GM21381 (cell line): ENCODE data around the gene NAT10.

Source experiments
- ATAC-seq: cut with Tn5 transposase; IDR thresholded peaks from one replicate; pipeline ENCODE4 v1.9.1; 2021; ENCODE audit warnings: mild to moderate bottlenecking, moderate library complexity; ENCODE audit not compliant: unreplicated experiment

NAT10 gene

DNA sequence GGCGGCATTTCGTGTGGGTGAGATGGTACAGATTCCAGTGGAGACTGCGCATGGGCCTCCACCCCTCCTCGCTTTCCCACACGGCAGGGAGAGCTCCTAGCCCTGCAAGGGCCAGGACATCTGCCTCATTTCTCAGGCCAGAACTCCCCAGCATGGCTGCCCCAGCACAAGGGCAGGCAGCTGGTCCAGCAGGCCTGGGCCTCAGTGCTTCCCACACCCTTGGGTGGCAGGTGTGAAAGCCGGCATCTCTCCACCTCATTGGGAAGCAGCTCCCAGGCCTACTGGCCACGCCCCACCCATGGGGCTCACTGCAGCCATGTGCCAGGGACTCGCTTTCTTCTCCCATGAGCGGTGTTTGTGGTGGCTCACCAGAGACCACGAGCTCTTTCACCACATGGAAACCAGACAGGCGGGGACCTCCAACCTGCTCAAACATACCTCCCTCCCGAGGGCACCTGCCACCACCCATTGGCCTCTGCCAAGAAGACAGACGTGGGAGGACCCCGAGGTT is 79.1 kb downstream of the NAT10 start:
- ATAC-seq, result no peak

DNA sequence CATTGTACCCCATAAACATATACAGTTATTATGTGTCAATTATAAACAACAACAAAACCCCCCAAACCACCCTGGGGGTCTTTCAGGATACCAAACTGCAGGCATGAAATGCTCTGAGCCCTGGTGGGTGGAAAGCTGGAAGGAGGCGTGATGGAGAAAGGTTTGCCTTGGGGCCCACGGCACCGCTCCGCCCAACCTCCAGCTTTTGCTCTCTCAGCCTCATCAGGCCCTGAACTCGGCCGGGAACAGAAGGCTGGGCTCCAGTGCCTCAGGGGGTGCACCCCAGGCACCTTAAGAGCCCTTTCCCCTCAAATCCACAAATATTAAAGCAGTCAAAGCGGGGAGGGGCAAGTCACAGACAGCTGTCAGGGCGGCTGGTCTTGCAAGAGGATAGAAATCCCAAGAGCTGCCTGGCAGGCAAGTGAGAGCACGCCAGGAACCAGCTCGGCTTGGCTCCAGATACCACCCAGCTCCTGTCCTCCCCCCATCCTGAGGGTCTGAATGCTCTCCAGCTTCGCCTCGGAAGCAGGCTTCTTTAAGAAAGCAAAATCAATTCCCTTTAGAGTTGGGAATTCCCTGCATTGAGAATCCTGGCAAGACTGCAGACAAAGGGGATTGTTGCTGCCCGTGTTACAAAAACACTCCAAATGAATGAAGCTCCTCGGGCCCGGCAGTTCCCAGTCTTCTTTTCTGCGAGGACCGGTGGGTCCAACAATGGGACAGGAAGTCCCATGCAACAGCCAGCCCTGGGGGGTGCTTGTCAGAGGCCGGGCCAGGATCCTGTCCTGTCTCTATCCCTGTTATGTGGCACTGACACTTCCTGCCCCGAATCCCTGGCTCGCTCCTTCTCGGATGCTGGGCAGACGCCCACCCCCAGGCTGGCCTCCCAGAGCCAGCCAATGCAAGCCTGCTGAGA is 80.8 kb downstream of the NAT10 start:
- ATAC-seq, result no peak

DNA sequence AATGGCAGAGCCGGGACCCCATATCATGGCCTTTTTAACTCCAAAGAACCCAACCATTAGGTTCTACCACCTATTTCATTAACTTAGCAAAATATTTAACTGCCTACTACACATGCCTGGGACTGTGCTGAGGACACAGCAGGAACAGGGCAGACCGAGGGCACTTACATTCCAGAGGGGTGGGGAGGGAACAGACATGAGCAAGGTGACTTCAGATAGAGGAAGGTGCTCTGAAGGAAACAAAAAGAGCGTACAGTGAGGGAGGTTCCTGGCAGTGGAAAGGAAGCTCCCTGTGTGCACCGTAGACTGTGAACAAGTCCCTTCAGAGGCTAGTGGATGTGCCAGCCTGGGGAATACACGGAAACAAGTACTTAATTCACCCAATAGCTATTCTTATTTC is 82.8 kb downstream of the NAT10 start:
- ATAC-seq, result no peak

DNA sequence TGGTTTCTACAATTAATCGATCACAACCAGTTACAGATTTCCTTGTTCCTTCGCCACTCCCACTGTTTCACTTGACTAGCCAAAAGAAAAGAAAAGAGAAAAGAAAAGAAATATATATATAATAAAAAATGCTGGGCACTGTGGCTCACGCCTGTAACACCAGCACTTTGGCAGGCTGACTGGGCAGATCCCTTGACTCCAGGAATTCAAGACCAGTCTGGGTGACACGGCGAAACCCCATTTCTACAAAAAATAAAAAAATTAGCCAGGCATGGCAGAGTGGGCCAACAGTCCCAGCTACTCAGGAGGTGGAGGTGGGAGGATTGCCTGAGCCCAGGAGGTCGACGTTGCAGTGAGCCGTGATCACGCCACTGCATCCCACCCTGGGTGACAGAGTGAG is 83.8 kb downstream of the NAT10 start:
- no peak for ATAC-seq

DNA sequence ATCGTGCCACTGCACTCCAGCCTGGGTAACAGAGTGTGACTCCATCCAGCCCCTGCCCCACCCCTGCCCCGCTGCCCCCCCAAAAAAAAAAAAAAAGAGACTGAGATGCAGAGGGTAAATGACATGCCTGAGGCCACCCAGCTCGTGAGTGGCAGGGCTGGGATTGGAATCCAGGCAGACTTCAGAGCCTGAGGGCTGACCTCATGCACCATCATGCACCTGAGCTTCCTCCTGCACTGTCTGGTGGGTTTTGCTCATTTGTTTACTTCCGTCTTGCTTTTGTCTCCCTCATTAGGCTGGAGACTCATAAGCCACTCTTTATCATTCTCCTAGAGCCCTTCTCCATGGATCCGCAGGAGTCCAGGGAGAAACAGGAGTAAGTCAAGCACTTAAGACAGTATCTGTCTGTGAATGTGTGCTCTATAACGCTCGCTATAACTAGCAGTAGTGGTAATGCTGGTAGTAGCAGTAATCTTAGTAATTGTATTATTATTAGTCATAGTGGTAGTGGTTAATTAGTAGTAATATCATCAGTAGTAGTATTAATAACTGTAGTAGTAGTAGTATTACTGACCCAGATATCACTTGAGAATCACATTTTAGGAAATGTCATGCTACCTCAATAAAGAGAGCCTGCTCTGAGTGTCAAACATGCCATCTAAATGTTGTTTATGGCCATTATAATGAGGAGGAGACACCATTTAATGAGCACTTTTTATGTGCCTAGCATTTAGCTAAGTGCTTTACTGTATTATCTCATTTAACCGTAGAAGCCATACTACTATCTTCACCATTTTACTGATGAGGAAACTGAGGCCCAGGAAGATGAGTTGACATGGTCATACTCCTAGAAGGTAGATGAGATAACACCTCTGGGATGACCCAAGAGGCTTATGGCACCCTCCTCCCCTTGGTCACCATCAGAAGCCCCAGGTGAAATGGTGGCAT is 85.0 kb downstream of the NAT10 start:
- no peak for ATAC-seq

DNA sequence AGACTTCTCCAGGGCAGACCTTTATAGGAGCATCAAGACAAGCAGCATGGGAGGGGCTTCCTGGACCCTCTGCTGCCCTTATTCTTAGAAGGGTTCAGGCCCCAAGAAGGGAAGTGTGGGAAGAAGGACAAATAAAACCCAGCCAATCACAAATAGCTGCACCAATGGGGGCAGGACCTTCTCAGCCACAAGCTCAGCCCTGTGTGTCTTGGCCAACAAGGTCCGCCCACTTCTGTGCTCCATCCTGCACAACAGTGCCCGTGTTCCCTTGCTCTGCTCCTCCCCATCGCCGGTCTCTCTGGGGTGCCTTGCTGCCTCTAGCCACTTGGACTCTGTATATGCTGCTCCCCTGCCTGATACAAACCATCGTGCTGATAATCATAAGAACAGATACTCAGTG is 86.1 kb downstream of the NAT10 start:
- ATAC-seq, result no peak

DNA sequence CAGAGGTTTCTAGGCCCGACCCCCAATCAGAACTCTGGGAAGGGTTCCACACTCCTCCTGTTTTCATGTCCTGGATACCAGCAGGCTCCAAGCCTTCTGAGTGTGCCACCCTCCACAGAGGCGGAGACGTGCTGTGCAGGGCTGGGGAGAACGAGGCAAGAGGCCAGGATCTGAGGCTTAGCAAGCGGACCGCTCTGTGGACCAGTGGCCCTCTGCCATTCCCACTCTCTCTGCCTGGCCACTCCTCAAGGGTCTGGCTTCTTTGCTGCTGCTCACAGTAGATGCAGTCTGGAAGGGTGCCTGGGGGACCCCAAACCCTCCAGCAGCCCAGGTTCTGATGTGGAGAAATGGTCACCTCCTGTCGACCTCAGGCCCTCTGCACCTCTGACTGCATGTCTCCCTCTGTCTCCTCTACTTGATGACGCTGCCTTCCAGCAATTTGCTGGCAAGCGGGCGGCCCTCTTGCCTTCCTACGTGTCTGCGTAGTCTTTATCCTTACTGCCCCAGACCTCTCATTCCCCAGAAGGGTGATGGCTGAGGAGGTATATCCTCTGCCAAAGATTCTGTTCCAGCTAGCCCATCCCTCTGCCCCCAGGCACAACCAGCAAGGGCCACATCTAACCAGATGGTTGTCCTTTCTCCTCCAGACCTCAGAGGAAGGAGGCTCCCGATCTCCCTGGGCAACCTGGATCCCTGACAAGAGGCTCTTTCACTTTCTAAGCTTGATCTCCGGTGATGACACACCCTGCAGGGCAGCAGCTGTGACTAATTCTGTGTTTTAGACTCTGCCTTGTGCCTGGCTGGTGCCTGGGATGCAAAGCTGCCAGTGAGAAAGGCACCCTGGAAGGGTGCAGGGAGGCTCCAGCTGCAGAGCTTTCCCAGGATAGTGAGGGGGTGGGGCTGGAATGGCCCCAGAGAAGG is 87.3 kb downstream of the NAT10 start:
- no peak for ATAC-seq

DNA sequence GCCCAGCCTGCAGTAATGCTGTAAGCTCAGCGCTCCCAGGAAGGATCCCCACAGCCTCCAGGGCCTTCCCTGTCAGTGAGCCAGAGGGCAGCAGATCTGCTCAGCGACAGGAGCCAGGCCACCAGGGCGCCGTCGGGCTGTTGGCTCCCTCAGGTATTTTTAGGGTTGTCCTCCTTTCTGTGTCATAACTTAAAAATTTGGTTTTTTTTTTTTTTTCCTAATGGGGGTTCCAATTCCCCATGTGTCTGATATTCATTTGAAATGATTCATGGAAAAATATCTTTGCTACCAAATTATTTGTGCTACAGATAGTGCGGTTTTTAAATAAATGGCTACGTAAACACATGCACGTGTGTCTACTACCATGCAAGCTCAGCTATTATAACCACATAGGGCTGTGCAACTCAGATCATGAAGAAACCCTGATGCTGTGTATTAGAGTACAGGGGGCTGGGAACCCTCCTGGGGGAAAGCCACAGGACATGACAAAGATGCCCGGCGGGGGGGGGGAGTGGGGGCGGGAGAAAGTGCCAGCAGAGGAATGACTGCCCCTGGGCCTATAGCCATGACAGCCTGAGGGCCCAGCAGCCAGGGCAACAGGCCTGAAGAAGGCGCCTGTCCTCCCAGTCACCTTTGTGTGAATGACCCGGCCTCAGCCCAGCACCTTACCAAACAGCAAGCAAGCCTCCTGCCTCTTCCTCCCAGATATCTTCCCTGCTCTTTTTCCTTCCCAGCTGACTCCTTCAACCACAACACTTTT is 89.3 kb downstream of the NAT10 start:
- no peak for ATAC-seq
